Endothelial cell of umbilical vein (primary cell): Measurements from ENCODE around the gene TSPAN33.

Experiments
- CTCF ChIP-seq, 2 donors: IDR thresholded peaks; 1 replicate in 1 of 2; 2 replicates in 1 of 2; pipeline ENCODE4 v1.5.1; 2011; ENCODE audit warnings: low read length in 2 of 2, mild to moderate bottlenecking in 2 of 2, moderate library complexity in 2 of 2, control low read depth in 1 of 2, inconsistent platforms in 1 of 2, low read depth in 1 of 2; ENCODE audit not compliant: insufficient read depth in 1 of 2; ENCODE audit errors: extremely low read depth in 1 of 2
- EZH2 ChIP-seq: IDR thresholded peaks from 2 replicates; pipeline ENCODE4 v1.6.1; 2012; ENCODE audit warnings: borderline replicate concordance, low read depth, mild to moderate bottlenecking, moderate library complexity, low read length, inconsistent platforms; ENCODE audit not compliant: severe bottlenecking
- FOS ChIP-seq: IDR thresholded peaks from 2 replicates; pipeline ENCODE4 v1.6.1; 2011; ENCODE audit warnings: mild to moderate bottlenecking, low read length, moderate library complexity, borderline replicate concordance; ENCODE audit not compliant: insufficient read depth
- MAX ChIP-seq: IDR thresholded peaks from 2 replicates; pipeline ENCODE4 v1.6.1; 2011; ENCODE audit not compliant: insufficient read depth, insufficient read length
- POLR2A ChIP-seq: IDR thresholded peaks from 2 replicates; pipeline ENCODE4 v1.6.1; 2012; ENCODE audit warnings: low read depth, mild to moderate bottlenecking, control low read depth, low read length
- POLR2AphosphoS5 ChIP-seq: IDR thresholded peaks from 2 replicates; pipeline ENCODE4 v1.6.1; 2012; ENCODE audit warnings: low read depth, mild to moderate bottlenecking, control low read depth, low read length, moderate library complexity; ENCODE audit not compliant: insufficient read depth

GRCh38 chr7:129101746-129102145, 42.8 kb upstream of the TSPAN33 start:
- TF ChIP-seq CTCF (IDR thresholded peaks at IDR 0.05; ENCODE audit: extremely low read depth in 1 of 2, insufficient read depth in 1 of 2, low read depth in 1 of 2, low read length in 2 of 2): no peak
- TF ChIP-seq FOS: no peak
- no peak for TF ChIP-seq MAX
- no peak for TF ChIP-seq POLR2A
- no peak for TF ChIP-seq POLR2AphosphoS5
- no peak for TF ChIP-seq EZH2
